GM21423 (cell line): ENCODE data around the gene ASB2.
A peak's percentile ranks its signal among the peaks of the same experiment; 100 is the strongest.

Source experiments
- ATAC-seq: cut with Tn5 transposase; IDR thresholded peaks from one replicate; pipeline ENCODE4 v1.9.1; 2021; ENCODE audit warnings: mild to moderate bottlenecking, moderate library complexity; ENCODE audit not compliant: unreplicated experiment

Gene ASB2

GRCh38 chr14:93964281-93964680 lies 12.1 kb downstream of the ASB2 start:
- ATAC-seq = no peak

DNA sequence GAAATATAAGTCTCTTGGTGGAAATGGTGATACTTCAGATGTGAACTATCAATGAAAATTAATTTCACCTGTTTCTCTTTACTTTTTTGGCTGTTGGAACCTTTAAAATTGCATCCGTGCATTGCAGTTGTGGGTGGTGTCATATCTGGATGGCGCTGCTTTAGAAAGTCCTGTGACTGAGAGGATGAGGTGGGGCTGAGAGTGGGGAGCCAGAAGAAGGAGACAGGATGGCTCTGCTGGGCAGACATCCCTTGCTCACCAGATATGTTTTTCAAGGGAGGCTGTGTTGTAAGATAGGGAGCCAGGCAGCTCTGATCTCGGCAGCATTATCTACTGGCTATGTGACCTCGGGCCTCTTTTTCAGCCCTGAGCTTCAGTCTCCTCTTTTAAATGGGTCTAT lies 12.7 kb downstream of the ASB2 start:
- ATAC-seq = no peak

- ATAC-seq = peak; percentile 44
Measured at GRCh38 chr14:93962701-93963601, 13.4 kb downstream of the ASB2 start.

DNA sequence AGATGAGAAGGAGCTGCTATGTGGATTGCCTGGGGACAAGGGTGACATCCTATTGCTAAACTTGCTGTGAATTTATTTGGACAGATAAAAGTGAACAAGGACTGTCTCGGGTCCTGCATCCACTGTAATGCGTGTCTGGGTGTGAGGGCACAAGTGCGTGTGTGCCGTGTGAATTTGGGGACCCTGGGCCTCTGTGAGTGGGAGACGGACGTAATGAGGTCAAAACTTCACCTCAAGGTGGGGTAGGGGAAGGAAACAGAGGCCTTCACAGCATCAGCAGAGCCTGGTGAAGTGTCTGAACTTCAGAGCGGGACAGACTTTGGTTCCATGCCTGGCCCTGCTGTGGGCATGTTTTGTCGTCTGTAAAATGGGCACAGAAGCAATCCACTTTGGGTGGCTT lies 14.8 kb downstream of the ASB2 start:
- ATAC-seq = no peak

GRCh38 chr14:93960774-93961438 lies 15.5 kb downstream of the ASB2 start:
- no peak for ATAC-seq

DNA sequence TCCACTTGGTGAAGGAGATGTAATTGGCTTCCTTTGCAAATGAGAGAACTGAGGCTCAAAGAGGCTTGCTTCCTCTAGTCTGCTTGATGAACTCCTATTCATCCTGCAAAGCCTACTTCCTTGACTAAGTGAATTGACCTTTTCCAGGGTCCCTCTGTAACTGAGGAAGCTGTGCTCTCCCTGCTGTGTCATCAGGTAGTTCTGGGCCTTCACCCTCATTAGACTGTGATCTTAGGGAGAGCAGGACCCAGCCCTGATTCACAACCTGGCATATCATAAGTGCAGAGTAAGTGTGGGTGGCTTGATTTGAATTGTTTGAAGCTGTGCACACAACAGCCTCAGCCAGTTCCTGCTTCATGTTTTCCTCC lies 16.3 kb downstream of the ASB2 start:
- ATAC-seq = no peak

- peak; percentile 66 for ATAC-seq
Measured at GRCh38 chr14:93959239-93960107, 16.9 kb downstream of the ASB2 start.

- ATAC-seq = no peak
Measured at GRCh38 chr14:93958567-93959238, 17.7 kb downstream of the ASB2 start.

DNA sequence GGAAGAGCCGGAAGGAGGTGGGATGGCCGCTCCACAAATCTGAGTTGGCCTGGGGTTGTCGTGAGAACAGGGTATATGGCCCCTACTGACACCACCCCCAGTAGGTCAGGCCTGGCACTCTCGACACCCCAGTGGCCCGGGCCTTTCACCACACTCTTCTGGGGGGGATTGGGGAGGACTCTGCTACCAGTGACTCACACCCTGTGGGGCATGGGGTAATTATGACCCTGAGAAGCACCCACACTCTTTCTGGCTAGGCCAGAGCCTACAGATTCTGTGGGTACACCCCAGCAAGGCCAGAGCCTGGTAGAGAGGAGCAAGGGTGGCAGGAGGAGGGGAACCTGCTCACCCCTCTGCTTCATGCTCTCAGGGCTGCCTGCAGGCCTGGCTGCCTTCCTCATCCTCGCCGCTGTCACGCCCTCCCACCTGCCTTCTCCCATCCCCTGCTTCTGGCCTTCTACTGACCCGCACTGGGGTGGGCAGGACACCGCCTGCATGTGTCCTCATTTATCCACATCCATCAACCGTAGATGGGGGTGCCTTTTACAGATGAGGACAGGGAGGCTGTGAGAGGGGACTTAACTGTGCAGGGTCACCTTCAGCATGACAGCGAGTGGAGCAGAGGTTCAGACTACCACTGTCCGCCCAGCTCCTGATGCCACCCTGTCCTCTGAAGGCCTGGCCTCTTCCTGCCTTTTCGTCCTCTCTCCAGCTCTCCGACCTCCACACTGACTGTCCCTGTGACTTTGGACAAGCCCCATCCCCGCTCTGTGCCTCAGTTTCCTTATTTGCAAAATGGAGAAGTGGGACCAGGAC lies 18.4 kb downstream of the ASB2 start:
- no peak for ATAC-seq

DNA sequence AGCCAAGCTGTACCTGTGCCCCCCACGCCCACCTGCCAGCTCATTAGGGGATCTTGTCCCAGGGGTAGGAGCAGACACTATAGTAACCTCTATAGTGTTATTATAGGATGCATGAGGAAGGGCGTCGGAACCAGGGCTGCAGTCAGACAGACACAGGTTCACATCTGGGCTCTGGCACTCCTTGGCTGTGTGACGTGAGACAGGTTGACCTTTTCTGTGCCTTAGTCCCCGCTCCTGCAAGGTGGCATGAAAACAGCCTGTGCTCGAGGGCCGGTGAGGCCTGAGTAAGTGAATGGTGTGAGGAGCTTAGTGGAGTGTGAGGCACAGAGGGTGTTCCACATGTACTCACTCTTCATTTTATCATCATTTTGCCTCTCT lies 19.0 kb downstream of the ASB2 start:
- no peak for ATAC-seq

GRCh38 chr14:93956514-93957332 lies 19.6 kb downstream of the ASB2 start:
- no peak for ATAC-seq

GRCh38 chr14:93955850-93956481 lies 20.4 kb downstream of the ASB2 start:
- ATAC-seq = no peak

GRCh38 chr14:93954900-93955849 lies 21.2 kb downstream of the ASB2 start:
- peak; percentile 28 for ATAC-seq

DNA sequence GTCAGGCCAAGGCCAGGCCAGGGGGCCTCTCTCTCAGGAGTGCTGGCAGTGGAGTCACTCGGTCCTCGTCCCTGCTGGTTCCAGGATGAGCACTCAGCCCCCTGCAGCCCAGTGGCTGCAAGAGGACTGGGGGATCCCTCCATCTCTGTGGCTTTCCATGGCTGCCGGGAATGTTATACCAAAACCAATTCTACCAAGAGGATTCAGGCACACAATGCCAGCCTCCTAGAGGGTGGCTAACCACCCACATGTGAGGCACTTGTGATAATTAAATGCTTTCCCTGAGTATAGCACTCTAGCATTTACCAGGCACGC lies 21.9 kb downstream of the ASB2 start:
- ATAC-seq = no peak

GRCh38 chr14:93953739-93954515 lies 22.4 kb downstream of the ASB2 start:
- no peak for ATAC-seq

DNA sequence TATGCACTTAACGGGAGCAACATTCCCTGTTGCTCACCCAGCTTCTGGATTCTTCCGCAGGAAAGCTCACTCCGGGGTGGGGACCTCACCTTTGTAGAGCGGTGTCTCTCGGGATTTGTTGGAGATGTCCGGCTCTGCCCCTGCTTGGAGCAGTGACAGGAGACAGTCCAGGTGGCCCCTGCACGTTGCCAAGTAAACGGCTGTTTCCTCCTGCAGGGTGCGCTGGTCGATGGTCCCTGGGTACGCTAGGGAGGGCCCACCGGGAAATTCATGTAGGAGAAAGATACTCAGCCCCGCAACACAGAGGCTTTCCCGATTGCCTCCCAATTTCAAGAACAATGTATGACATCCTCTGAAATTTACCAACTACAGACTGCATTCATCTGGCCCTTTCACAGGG lies 23.1 kb downstream of the ASB2 start:
- ATAC-seq = no peak

- no peak for ATAC-seq
Measured at GRCh38 chr14:93952829-93953228, 23.5 kb downstream of the ASB2 start.
